ENCODE measurements around the gene PEX5L. TPM values are rescaled to one million over a fixed set of nuclear protein-coding genes. Genes with fewer than 3 reads are reported as not detected.

The PEX5L gene
- total RNA-seq, 2 donors from 2014 or later = 1.1 to 4.1 TPM

- TF ChIP-seq POLR2A (IDR thresholded peaks at IDR 0.05) (no peak), POLR2AphosphoS5 (IDR thresholded peaks at IDR 0.05) (no peak), CTCF (IDR thresholded peaks at IDR 0.05) (no peak)
- 82% methylated on average over 7 of the region's 7 CpGs for WGBS
- no peak overlapping the region for H3K27ac ChIP-seq
- H3K4me3 ChIP-seq = no peak overlapping the region
- no peaks in the 10 kb centered on the region for H3K36me3 ChIP-seq
- no peaks in the 10 kb centered on the region for H3K4me1 ChIP-seq (replicated peaks)
- no peak for DNase-seq (ENCODE audit: low spot score)
- no peaks in the 10 kb centered on the region for H3K27me3 ChIP-seq (replicated peaks; ENCODE audit: insufficient read depth)
- intact Hi-C loops (cut with DNase I) = no loop called here
- H3K9me3 ChIP-seq = no peaks in the 10 kb centered on the region
Measured at GRCh38 chr3:179956416-179956830, 80.3 kb downstream of the PEX5L start.

- H3K27me3 ChIP-seq (replicated peaks; ENCODE audit: insufficient read depth) = no peaks in the 10 kb centered on the region
- H3K4me1 ChIP-seq (replicated peaks) = no peaks in the 10 kb centered on the region
- H3K36me3 ChIP-seq = no peaks in the 10 kb centered on the region
- H3K27ac ChIP-seq = no peak overlapping the region
- intact Hi-C loops (cut with DNase I) = no loop called here
- H3K4me3 ChIP-seq = no peak overlapping the region
- H3K9me3 ChIP-seq = no peaks in the 10 kb centered on the region
- 71% methylated on average over 3 of the region's 3 CpGs for WGBS
- TF ChIP-seq POLR2A (IDR thresholded peaks at IDR 0.05) = no peak
- no peak for TF ChIP-seq CTCF (IDR thresholded peaks at IDR 0.05)
- TF ChIP-seq POLR2AphosphoS5 (IDR thresholded peaks at IDR 0.05) = no peak
- DNase-seq (ENCODE audit: low spot score) = no peak
Measured at GRCh38 chr3:179955809-179956208, 80.9 kb downstream of the PEX5L start.

GRCh38 chr3:179955286-179955685, 81.5 kb downstream of the PEX5L start:
- H3K9me3 ChIP-seq = no peaks in the 10 kb centered on the region
- TF ChIP-seq CTCF (IDR thresholded peaks at IDR 0.05) = no peak
- no peak for TF ChIP-seq POLR2A (IDR thresholded peaks at IDR 0.05)
- TF ChIP-seq POLR2AphosphoS5 (IDR thresholded peaks at IDR 0.05) = no peak
- WGBS = 76% methylated on average over 5 of the region's 5 CpGs
- H3K27ac ChIP-seq = no peak overlapping the region
- intact Hi-C loops (cut with DNase I) = no loop called here
- no peaks in the 10 kb centered on the region for H3K27me3 ChIP-seq (replicated peaks; ENCODE audit: insufficient read depth)
- no peaks in the 10 kb centered on the region for H3K4me1 ChIP-seq (replicated peaks)
- H3K4me3 ChIP-seq = no peak overlapping the region
- no peaks in the 10 kb centered on the region for H3K36me3 ChIP-seq
- DNase-seq (ENCODE audit: low spot score) = no peak

GRCh38 chr3:179953993-179954870, 82.5 kb downstream of the PEX5L start:
- WGBS = 60% methylated on average over 8 of the region's 8 CpGs
- Histone ChIP-seq H3K4me3 (no peak overlapping the region), H3K27me3 (replicated peaks; ENCODE audit: insufficient read depth) (no peaks in the 10 kb centered on the region), H3K27ac (no peak overlapping the region), H3K9me3 (no peaks in the 10 kb centered on the region), H3K4me1 (replicated peaks) (no peaks in the 10 kb centered on the region), H3K36me3 (no peaks in the 10 kb centered on the region)
- no peak for DNase-seq (ENCODE audit: low spot score)
- intact Hi-C loops (cut with DNase I) = no loop called here
- no peak for TF ChIP-seq POLR2A (IDR thresholded peaks at IDR 0.05)
- no peak for TF ChIP-seq CTCF (IDR thresholded peaks at IDR 0.05)
- TF ChIP-seq POLR2AphosphoS5 (IDR thresholded peaks at IDR 0.05) = no peak

GRCh38 chr3:179950840-179951239, 85.9 kb downstream of the PEX5L start:
- H3K36me3 ChIP-seq = no peaks in the 10 kb centered on the region
- WGBS = 83% methylated on average over 5 of the region's 5 CpGs
- intact Hi-C loops (cut with DNase I) = no loop called here
- no peaks in the 10 kb centered on the region for H3K9me3 ChIP-seq
- no peak overlapping the region for H3K4me3 ChIP-seq
- H3K4me1 ChIP-seq (replicated peaks) = no peaks in the 10 kb centered on the region
- H3K27me3 ChIP-seq (replicated peaks; ENCODE audit: insufficient read depth) = no peaks in the 10 kb centered on the region
- no peak overlapping the region for H3K27ac ChIP-seq
- no peak for TF ChIP-seq POLR2AphosphoS5 (IDR thresholded peaks at IDR 0.05)
- no peak for DNase-seq (ENCODE audit: low spot score)

Data from prostate gland (tissue), 2 donors.